GM12878 (cell line): ENCODE results near the gene CCNDBP1. TPM values are rescaled to one million over a fixed set of nuclear protein-coding genes. Genes with fewer than 3 reads are reported as not detected.

Source experiments
- BMI1 ChIP-seq: fragments of 450-650 bp; IDR thresholded peaks from 2 replicates; pipeline ENCODE4 v1.6.1; 2016; ENCODE audit warnings: mild to moderate bottlenecking, moderate library complexity, borderline replicate concordance
- CREM ChIP-seq: IDR thresholded peaks from 2 replicates; pipeline ENCODE4 v1.6.1; 2014; ENCODE audit warnings: antibody characterized with exemption, low read depth
- CTCF ChIP-seq, 3 experiments: IDR thresholded peaks in 2 of 3; conservative IDR thresholded peaks in 1 of 3; 2 replicates each; pipeline ENCODE4 v1.5.1; 2011; ENCODE audit warnings: low read depth in 3 of 3, low read length in 3 of 3, mild to moderate bottlenecking in 3 of 3, control low read depth in 2 of 3, moderate library complexity in 2 of 3, inconsistent platforms in 1 of 3, mixed read lengths in 1 of 3; ENCODE audit not compliant: control insufficient read depth in 2 of 3, insufficient read depth in 1 of 3; ENCODE audit errors: extremely low read depth in 1 of 3
- ELK1 ChIP-seq: IDR thresholded peaks from 2 replicates; pipeline ENCODE4 v1.6.1; 2012; ENCODE audit warnings: low read depth, low read length, improper control_type of control experiment
- GATAD2B ChIP-seq: fragments of 450-650 bp; conservative IDR thresholded peaks from 2 replicates; pipeline ENCODE4 v1.6.1; 2017; ENCODE audit warnings: low read depth, mild to moderate bottlenecking, moderate library complexity
- HDAC6 ChIP-seq: fragments of 200-600 bp; sonication (generic); IDR thresholded peaks from one replicate; pipeline ENCODE4 v1.8.0; 2017; ENCODE audit warnings: antibody characterized with exemption; ENCODE audit not compliant: unreplicated experiment
- IRF4 ChIP-seq: IDR thresholded peaks from 2 replicates; pipeline ENCODE4 v1.6.1; 2011; ENCODE audit warnings: low read depth, low read length
- MLLT1 ChIP-seq: fragments of 450-650 bp; IDR thresholded peaks from 2 replicates; pipeline ENCODE4 v1.6.1; 2016; ENCODE audit warnings: mild to moderate bottlenecking
- MYC ChIP-seq: IDR thresholded peaks from 2 replicates; pipeline ENCODE4 v1.6.1; 2011; ENCODE audit warnings: mild to moderate bottlenecking, low read length, moderate library complexity, inconsistent platforms; ENCODE audit not compliant: insufficient read depth, insufficient replicate concordance, insufficient read length, severe bottlenecking
- NR2F1 ChIP-seq: fragments of 450-650 bp; conservative IDR thresholded peaks from 2 replicates; pipeline ENCODE4 v1.6.1; 2017; ENCODE audit warnings: mild to moderate bottlenecking
- PAX5 ChIP-seq: IDR thresholded peaks from 2 replicates; pipeline ENCODE4 v1.6.1; 2011; ENCODE audit warnings: low read depth, low read length, borderline replicate concordance
- POLR2A ChIP-seq: IDR thresholded peaks from 2 replicates; pipeline ENCODE4 v1.6.1; 2011; ENCODE audit warnings: low read depth, mild to moderate bottlenecking, low read length
- SKIL ChIP-seq: fragments of 450-650 bp; IDR thresholded peaks from 2 replicates; pipeline ENCODE4 v1.6.1; 2017; ENCODE audit warnings: mild to moderate bottlenecking, low read depth, inconsistent platforms; ENCODE audit not compliant: poor library complexity, severe bottlenecking
- SMC3 ChIP-seq: IDR thresholded peaks from 2 replicates; pipeline ENCODE4 v1.6.1; 2011; ENCODE audit warnings: low read length, improper control_type of control experiment, borderline replicate concordance
- TAF1 ChIP-seq: IDR thresholded peaks from 2 replicates; pipeline ENCODE4 v1.6.1; 2011; ENCODE audit warnings: mild to moderate bottlenecking, low read depth, low read length, borderline replicate concordance
- WRNIP1 ChIP-seq: IDR thresholded peaks from 2 replicates; pipeline ENCODE4 v1.6.1; 2011; ENCODE audit warnings: low read depth, low read length, improper control_type of control experiment, borderline replicate concordance
- ZBED1 ChIP-seq: IDR thresholded peaks from 2 replicates; pipeline ENCODE4 v1.6.1; 2016; ENCODE audit warnings: borderline replicate concordance
- ZNF217 ChIP-seq: fragments of 450-650 bp; IDR thresholded peaks from 2 replicates; pipeline ENCODE4 v1.6.1; 2017; ENCODE audit warnings: antibody characterized with exemption, mild to moderate bottlenecking
- ZZZ3 ChIP-seq: IDR thresholded peaks from 2 replicates; pipeline ENCODE4 v1.6.1; 2011; ENCODE audit warnings: low read depth; ENCODE audit not compliant: control insufficient read depth, insufficient read length
- polyA plus RNA-seq, 11 experiments: library from polyadenylated mRNA; depleted of rRNA in 4 of 11; unstranded in 6 of 11; stranded (reverse) in 5 of 11; fragments of >200 nt; fragmentation: Nextera tagmentation in 4 of 11; fragmentation: Illumina TruSeq in 1 of 11; extraction: Ambion mirVana in 4 of 11; extraction: Trizol in 1 of 11; gene quantifications; 1 replicate in 1 of 11; 2 replicates in 10 of 11; pipeline versions ENCODE4 v1.2.1 to v1.2.3, GENCODE V29; 2011 to 2016; ENCODE audit warnings: inconsistent platforms in 2 of 11, missing spikeins in 2 of 11, low read depth in 1 of 11
- total RNA-seq, 4 experiments: library from RNA; depleted of rRNA in 3 of 4; stranded (reverse); fragments of >200 nt in 3 of 4; fragmentation: Illumina TruSeq in 1 of 4; extraction: Trizol in 1 of 4; gene quantifications; 2 replicates each; pipeline versions ENCODE4 v1.2.1 to v1.2.3, GENCODE V29; 2013 to 2021
- TF ChIP-seq, protein P1 (sequence below): fragments of 450-650 bp; IDR thresholded peaks from 2 replicates; pipeline ENCODE4 v1.6.1; 2018; ENCODE audit warnings: borderline replicate concordance, mild to moderate bottlenecking; ENCODE audit not compliant: partially characterized antibody

The CCNDBP1 gene
- total and polyA plus RNA-seq, 10 of the 15 experiments (the other 5 are each of a cell fraction or from before 2014, with no cell fraction given) = 30.1 to 86.7 (median 42.2) TPM

GRCh38 chr15:43225201-43225949 lies 40.2 kb downstream of the CCNDBP1 start (continued):
- TF ChIP-seq PAX5 (no peak), SMC3 (peak; percentile 100), WRNIP1 (no peak), NR2F1 (no peak), ELK1 (no peak), ZBED1 (no peak), ZNF217 (no peak), IRF4 (no peak), CTCF (IDR thresholded peaks at IDR 0.05 in 2 of 3, conservative IDR thresholded peaks at IDR 0.05 in 1 of 3; ENCODE audit: control insufficient read depth in 2 of 3, extremely low read depth in 1 of 3, insufficient read depth in 1 of 3, low read depth in 3 of 3, low read length in 3 of 3) (peak; percentile 73 to 89 (median 76)), MYC (no peak), MLLT1 (no peak), SKIL (peak; percentile 32), POLR2A (no peak), GATAD2B (no peak), CREM (no peak), BMI1 (no peak), ZZZ3 (no peak), TAF1 (no peak), HDAC6 (no peak)
- TF ChIP-seq, protein P1, sequence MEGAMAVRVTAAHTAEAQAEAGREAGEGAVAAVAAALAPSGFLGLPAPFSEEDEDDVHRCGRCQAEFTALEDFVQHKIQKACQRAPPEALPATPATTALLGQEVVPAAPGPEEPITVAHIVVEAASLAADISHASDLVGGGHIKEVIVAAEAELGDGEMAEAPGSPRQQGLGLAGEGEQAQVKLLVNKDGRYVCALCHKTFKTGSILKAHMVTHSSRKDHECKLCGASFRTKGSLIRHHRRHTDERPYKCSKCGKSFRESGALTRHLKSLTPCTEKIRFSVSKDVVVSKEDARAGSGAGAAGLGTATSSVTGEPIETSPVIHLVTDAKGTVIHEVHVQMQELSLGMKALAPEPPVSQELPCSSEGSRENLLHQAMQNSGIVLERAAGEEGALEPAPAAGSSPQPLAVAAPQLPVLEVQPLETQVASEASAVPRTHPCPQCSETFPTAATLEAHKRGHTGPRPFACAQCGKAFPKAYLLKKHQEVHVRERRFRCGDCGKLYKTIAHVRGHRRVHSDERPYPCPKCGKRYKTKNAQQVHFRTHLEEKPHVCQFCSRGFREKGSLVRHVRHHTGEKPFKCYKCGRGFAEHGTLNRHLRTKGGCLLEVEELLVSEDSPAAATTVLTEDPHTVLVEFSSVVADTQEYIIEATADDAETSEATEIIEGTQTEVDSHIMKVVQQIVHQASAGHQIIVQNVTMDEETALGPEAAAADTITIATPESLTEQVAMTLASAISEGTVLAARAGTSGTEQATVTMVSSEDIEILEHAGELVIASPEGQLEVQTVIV = no peak
